HCT116 (cell line): ENCODE measurements around the gene MBNL2. TPM values are rescaled to one million over a fixed set of nuclear protein-coding genes. Genes with fewer than 3 reads are reported as not detected.

Source experiments
- ATAC-seq: fragments of 200-7000 bp; cut with Tn5 transposase; 2 replicates; pipeline ENCODE4 v1.9.1; 2020; ENCODE audit warnings: mild to moderate bottlenecking, moderate library complexity
- BruUV-seq: library from RNA; stranded (reverse); fragments of 400-500 nt; replicated peaks from 2 replicates; lab custom pipeline; 2021; lab: Mats Ljungman, UMichigan
- CTCF ChIA-PET: fragments of 300-600 bp; sonication (Branson Sonifier 250); formaldehyde crosslinking; loops from one replicate; lab custom pipeline; 2021; ENCODE audit warnings: antibody characterized with exemption; lab: Charles Lee
- POLR2A ChIA-PET: fragments of 300-600, 350-600 bp; sonication (Branson Sonifier 250); formaldehyde crosslinking; loops from one replicate; lab custom pipeline; 2021; ENCODE audit warnings: antibody characterized with exemption; lab: Charles Lee
- RAD21 ChIA-PET, 2 experiments: fragments of 300-600 bp; sonication (Branson Sonifier 250); formaldehyde crosslinking; loops; one replicate each; lab custom pipeline; 2023; ENCODE audit warnings: low total read pairs in 2 of 2; ENCODE audit not compliant: uncharacterized antibody in 2 of 2, unreplicated experiment in 2 of 2, low non-redundant PET in 1 of 2; lab: Charles Lee
- DNase-seq: peaks from one replicate; pipeline ENCODE4 v3.0.0-alpha.2; 2010; ENCODE audit warnings: low read depth, low spot score
- H2AFZ ChIP-seq: fragments of 200-600 bp; shearing (Covaris generic), sonication (generic); 2 replicates; pipeline ENCODE4 v1.6.1; 2017; ENCODE audit warnings: low read depth, mixed run types, mixed read lengths, antibody characterized with exemption, low read length; ENCODE audit not compliant: poor library complexity, severe bottlenecking
- H3K27ac ChIP-seq: 2 replicates; pipeline ENCODE4 v1.5.1; 2012; ENCODE audit warnings: low read depth, low read length
- H3K27me3 ChIP-seq: fragments of 200-600 bp; sonication (generic); 2 replicates; pipeline ENCODE4 v1.6.1; 2016; ENCODE audit warnings: mixed run types, low read length, mixed read lengths; ENCODE audit not compliant: insufficient read depth
- H3K36me3 ChIP-seq, 2 experiments: fragments of 200-500 bp in 1 of 2; fragments of 200-600 bp in 1 of 2; sonication (Bioruptor generic) in 1 of 2; sonication (generic) in 1 of 2; 2 replicates each; pipeline versions ENCODE4 v1.5.1 to v1.6.1; 2014 to 2016; ENCODE audit warnings: low read length in 2 of 2, inconsistent platforms in 1 of 2, mixed read lengths in 1 of 2, mixed run types in 1 of 2; ENCODE audit not compliant: insufficient read depth in 2 of 2, control insufficient read depth in 1 of 2
- H3K4me1 ChIP-seq, 2 experiments: fragments of 200-600 bp in 1 of 2; sonication (generic) in 1 of 2; 2 replicates each; pipeline versions ENCODE4 v1.5.1 to v1.6.1; 2012 to 2017; ENCODE audit warnings: low read length in 2 of 2, inconsistent platforms in 1 of 2, mild to moderate bottlenecking in 1 of 2, mixed read lengths in 1 of 2, mixed run types in 1 of 2, moderate library complexity in 1 of 2; ENCODE audit not compliant: insufficient read depth in 2 of 2, control insufficient read depth in 1 of 2
- H3K4me2 ChIP-seq: fragments of 200-600 bp; sonication (generic); 2 replicates; pipeline ENCODE4 v1.6.1; 2017; ENCODE audit warnings: mixed run types, low read length, mixed read lengths
- H3K4me3 ChIP-seq, 2 experiments: fragments of 200-600 bp in 1 of 2; sonication (generic) in 1 of 2; replicated peaks in 1 of 2; 2 replicates each; pipeline ENCODE4 v1.5.1; 2011 to 2016; ENCODE audit warnings: low read length in 2 of 2, control low read depth in 1 of 2, low read depth in 1 of 2, mild to moderate bottlenecking in 1 of 2, mixed read lengths in 1 of 2, mixed run types in 1 of 2
- H3K79me2 ChIP-seq: fragments of 200-600 bp; sonication (generic); 2 replicates; pipeline ENCODE4 v1.6.1; 2017; ENCODE audit warnings: mild to moderate bottlenecking, mixed run types, low read length, moderate library complexity, mixed read lengths; ENCODE audit not compliant: insufficient read depth
- H3K9ac ChIP-seq: fragments of 200-600 bp; sonication (generic); 2 replicates; pipeline ENCODE4 v1.6.1; 2016; ENCODE audit warnings: low read length, mixed read lengths
- H3K9me2 ChIP-seq: fragments of 200-600 bp; sonication (generic), shearing (Covaris generic); 2 replicates; pipeline ENCODE4 v1.6.1; 2017; ENCODE audit warnings: mixed run types, mild to moderate bottlenecking, moderate library complexity; ENCODE audit not compliant: insufficient read depth
- H3K9me3 ChIP-seq, 2 experiments: fragments of 200-500 bp in 1 of 2; fragments of 200-600 bp in 1 of 2; sonication (Bioruptor generic) in 1 of 2; sonication (generic) in 1 of 2; 2 replicates each; pipeline ENCODE4 v1.6.1; 2014 to 2017; ENCODE audit warnings: low read length in 2 of 2, mixed read lengths in 2 of 2, inconsistent platforms in 1 of 2, low read depth in 1 of 2, mild to moderate bottlenecking in 1 of 2, mixed run types in 1 of 2, moderate library complexity in 1 of 2; ENCODE audit not compliant: control insufficient read depth in 1 of 2, insufficient read depth in 1 of 2
- H4K20me1 ChIP-seq: fragments of 200-600 bp; sonication (generic), shearing (Covaris generic); 2 replicates; pipeline ENCODE4 v1.6.1; 2017; ENCODE audit warnings: mixed run types, mild to moderate bottlenecking, moderate library complexity; ENCODE audit not compliant: insufficient read depth
- EZH2phosphoT487 ChIP-seq: fragments of 200-600 bp; IDR thresholded peaks from 2 replicates; pipeline ENCODE4 v1.6.1; 2018; ENCODE audit warnings: antibody characterized with exemption, borderline replicate concordance
- POLR2AphosphoS5 ChIP-seq: IDR thresholded peaks from 2 replicates; pipeline ENCODE4 v1.6.1; 2011; ENCODE audit warnings: mild to moderate bottlenecking, low read depth, low read length, moderate library complexity
- SP1 ChIP-seq: IDR thresholded peaks from 2 replicates; pipeline ENCODE4 v1.6.1; 2012; ENCODE audit warnings: low read depth
- TCF7L2 ChIP-seq: IDR thresholded peaks from 2 replicates; pipeline ENCODE4 v1.7.0; 2011; ENCODE audit warnings: borderline replicate concordance, inconsistent platforms; ENCODE audit not compliant: insufficient read depth, insufficient read length; ENCODE audit errors: extremely low read depth
- YY1 ChIP-seq: IDR thresholded peaks from 2 replicates; pipeline ENCODE4 v1.6.1; 2011; ENCODE audit warnings: low read length, low read depth, moderate library complexity, mild to moderate bottlenecking; ENCODE audit not compliant: insufficient replicate concordance; ENCODE audit errors: extremely low read depth
- ZNF274 ChIP-seq: fragments of 200-500 bp; sonication (Bioruptor generic); IDR thresholded peaks from 2 replicates; pipeline ENCODE4 v1.6.1; 2014; ENCODE audit warnings: mild to moderate bottlenecking, low read depth, low read length, inconsistent platforms
- intact Hi-C: fragments of 100-400 bp; cut with micrococcal nuclease; formaldehyde crosslinking; loops from 2 replicates; pipeline ENCODE4 v1.10.0; 2022
- total RNA-seq: library from RNA; stranded (reverse); gene quantifications from one replicate; pipeline ENCODE4 v1.2.1, GENCODE V29; 2021; ENCODE audit not compliant: unreplicated experiment

The MBNL2 gene
- total RNA-seq, 1 experiment from 2014 or later: 73.9 TPM

DNA sequence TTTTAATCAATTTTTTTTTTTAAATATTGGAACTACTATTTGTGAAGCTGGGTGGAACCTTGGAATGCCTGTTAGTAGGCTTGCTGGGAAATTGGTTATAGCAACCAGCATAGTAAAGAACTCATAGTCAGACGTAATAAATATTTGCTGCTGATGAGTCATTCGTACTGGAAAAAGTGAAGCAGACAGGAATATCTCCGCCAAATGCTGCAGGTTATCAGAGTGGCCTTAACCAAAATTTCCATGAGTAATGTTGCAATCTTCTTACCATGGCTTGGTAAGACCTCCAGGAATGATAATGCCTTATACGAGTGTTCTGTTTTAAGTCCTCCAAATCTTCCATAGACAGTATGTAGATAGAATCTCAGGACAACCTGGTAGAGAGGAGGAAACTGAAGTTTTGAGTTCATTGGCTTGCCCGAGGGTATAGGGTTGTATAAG lies 34.2 kb downstream of the MBNL2 start:
- BruUV-seq: no TSS peak
- ATAC-seq (peak; percentile 30), DNase-seq (peak; percentile 98)
- Histone ChIP-seq H3K9me2 (no peaks in the 10 kb centered on the region), H3K79me2 (peaks cover 66% of the 10 kb centered on the region), H3K9me3 (no peaks in the 10 kb centered on the region), H3K4me2 (peak overlapping the region; percentile 71), H3K27me3 (no peaks in the 10 kb centered on the region), H3K36me3 (no peaks in the 10 kb centered on the region), H3K4me3 (peak overlapping the region in 1 of 2 experiments; percentile 39; a peak in 3 of 4 replicates), H4K20me1 (no peaks in the 10 kb centered on the region), H3K27ac (peak overlapping the region; percentile 100), H2AFZ (no peak overlapping the region), H3K9ac (peak overlapping the region; percentile 69), H3K4me1 (peaks cover 84 to 90% of the 10 kb centered on the region in 2 experiments)
- CTCF ChIA-PET: interaction anchor here (1.1 to 1.3 kb wide), 2 partner anchors 17 to 146 kb away, joined by 3 read pairs; no protein-coding TSS in a partner anchor
- intact Hi-C loops: loop anchor here (2.0 to 5.0 kb wide), 2 partner anchors 18 to 114 kb away; no protein-coding TSS in a partner anchor
- TF ChIP-seq TCF7L2 (peak; percentile 83), POLR2AphosphoS5 (peak; percentile 82), YY1 (peak; percentile 14), SP1 (no peak), EZH2phosphoT487 (no peak)
- POLR2A ChIA-PET: interaction anchor here (1.1 to 4.8 kb wide), 6 partner anchors 10 to 131 kb away, joined by 3 to 31 read pairs (median 8); partner anchors contain the start of gene MBNL2
- RAD21 ChIA-PET: no interaction called here

GRCh38 chr13:97257228-97257755 lies 35.2 kb downstream of the MBNL2 start:
- BruUV-seq: TSS peak; percentile 15
- ATAC-seq: peak; percentile 2; the same call in 1 of the 2 replicates
- no peaks in the 10 kb centered on the region for H3K36me3 ChIP-seq
- intact Hi-C loops: loop anchor here (2.0 to 5.0 kb wide), 2 partner anchors 18 to 115 kb away; no protein-coding TSS in a partner anchor
- peak overlapping the region; percentile 69 for H3K9ac ChIP-seq
- no peaks in the 10 kb centered on the region for H3K27me3 ChIP-seq
- peaks cover 67% of the 10 kb centered on the region for H3K79me2 ChIP-seq
- peak overlapping the region; percentile 100 for H3K27ac ChIP-seq
- ChIA-PET RAD21 (no interaction called here), POLR2A (interaction anchor here (1.1 to 4.8 kb wide), 6 partner anchors 15 to 147 kb away, joined by 3 to 31 read pairs (median 6); partner anchors contain the start of gene MBNL2), CTCF (interaction anchor here (1.0 to 1.4 kb wide), 3 partner anchors 69 to 147 kb away, joined by 3 to 4 read pairs (median 3); no protein-coding TSS in a partner anchor)
- DNase-seq: no peak
- H3K4me3 ChIP-seq: peak overlapping the region in 1 of 2 experiments; percentile 39; a peak in 2 of 4 replicates
- peaks cover 90 to 97% of the 10 kb centered on the region in 2 experiments for H3K4me1 ChIP-seq
- no peak overlapping the region for H2AFZ ChIP-seq
- no peaks in the 10 kb centered on the region for H3K9me3 ChIP-seq
- no peak for TF ChIP-seq ZNF274
- H3K9me2 ChIP-seq: no peaks in the 10 kb centered on the region
- H3K4me2 ChIP-seq: peak overlapping the region; percentile 71
- no peaks in the 10 kb centered on the region for H4K20me1 ChIP-seq
